ENCODE results near the gene BHLHE41. TPM values are rescaled to one million over a fixed set of nuclear protein-coding genes. Genes with fewer than 3 reads are reported as not detected.

BHLHE41 gene
- total and polyA plus RNA-seq, 9 of the 15 experiments (the other 6 are each of a cell fraction or from before 2014, with no cell fraction given): not detected

DNA sequence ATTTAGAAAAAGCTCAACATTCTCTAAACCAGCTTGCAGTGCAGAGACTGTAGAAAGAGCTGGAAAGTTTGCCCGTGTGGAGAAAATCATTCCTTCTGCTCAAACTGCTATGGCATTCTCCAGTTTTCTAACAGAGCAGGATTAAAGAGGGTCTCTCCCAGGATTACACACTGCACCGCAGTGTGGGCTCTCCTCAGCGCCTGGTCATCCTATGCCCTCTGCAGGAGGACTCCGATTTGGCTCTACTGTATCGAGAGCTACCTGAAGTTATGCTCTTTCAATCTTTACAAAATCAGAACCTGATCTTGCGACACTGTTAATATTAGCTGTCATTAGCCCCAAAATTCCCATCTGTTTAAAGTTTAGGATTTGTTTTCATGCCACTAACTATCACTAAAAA, 33.0 kb downstream of the BHLHE41 start:
- no peak for FAIRE-seq
- ATAC-seq: no peak
- no peaks in the 10 kb centered on the region for H3K9me1 ChIP-seq (ENCODE audit: control insufficient read depth, insufficient read depth, low read length)
- no peak overlapping the region for H2AFZ ChIP-seq (ENCODE audit: low read depth, low read length)
- no peaks in the 10 kb centered on the region for H4K20me1 ChIP-seq (replicated peaks; ENCODE audit: control insufficient read depth, insufficient read depth, low read length)
- TF ChIP-seq RAD21 (CRISPR knock-in tag; conservative IDR thresholded peaks at IDR 0.05 in 1 of 2, IDR thresholded peaks at IDR 0.05 in 1 of 2) (peak in 1 of 2 experiments; percentile 13; a peak in 1 of 4 replicates), GTF2A2 (tag; IDR thresholded peaks at IDR 0.05) (no peak)
- intact Hi-C loops (cut with micrococcal nuclease) (loop anchor here (10.0 kb wide), 2 partner anchors 433 to 613 kb away; no protein-coding TSS in a partner anchor), in situ Hi-C loops (cut with MboI) (no loop called here)
- H3K9ac ChIP-seq (ENCODE audit: insufficient read depth in 1 of 2, low read depth in 2 of 2, low read length in 2 of 2): no peak overlapping the region
- no peak overlapping the region for H3K4me3 ChIP-seq
- no peak overlapping the region for H3K4me2 ChIP-seq (ENCODE audit: insufficient read depth, low read length)
- under 1% methylated on average over 6 of the region's 6 CpGs for WGBS (ENCODE audit: insufficient coverage, low coverage, missing lambda C conversion rate)
- no peaks in the 10 kb centered on the region for H3K4me1 ChIP-seq (replicated peaks in 1 of 2; ENCODE audit: control insufficient read depth in 2 of 2, insufficient read depth in 2 of 2, low read length in 2 of 2)
- DNase-seq (ENCODE audit: extremely low read depth in 1 of 4, low spot score in 3 of 4): no peak
- H3K27me3 ChIP-seq (ENCODE audit: control insufficient read depth in 2 of 2, insufficient read depth in 2 of 2, low read length in 2 of 2): peaks cover 4 to 6% of the 10 kb centered on the region in 2 experiments; a peak in 3 of 5 replicates
- CTCF ChIA-PET (ENCODE audit: low intra/inter-chr PET ratio): no interaction called here
- H3K36me3 ChIP-seq (ENCODE audit: control insufficient read depth, insufficient read depth, low read length): no peaks in the 10 kb centered on the region
- BruUV-seq (replicated peaks): no TSS peak
- no peaks in the 10 kb centered on the region for H3K79me2 ChIP-seq (ENCODE audit: control insufficient read depth, insufficient read depth, low read length)
- no peak overlapping the region for H3K27ac ChIP-seq (ENCODE audit: extremely low read depth, low read depth, low read length)
- no peaks in the 10 kb centered on the region for H3K9me3 ChIP-seq (replicated peaks; ENCODE audit: control insufficient read depth, insufficient read depth, low read depth, low read length)
- POLR2A ChIA-PET: no interaction called here

DNA sequence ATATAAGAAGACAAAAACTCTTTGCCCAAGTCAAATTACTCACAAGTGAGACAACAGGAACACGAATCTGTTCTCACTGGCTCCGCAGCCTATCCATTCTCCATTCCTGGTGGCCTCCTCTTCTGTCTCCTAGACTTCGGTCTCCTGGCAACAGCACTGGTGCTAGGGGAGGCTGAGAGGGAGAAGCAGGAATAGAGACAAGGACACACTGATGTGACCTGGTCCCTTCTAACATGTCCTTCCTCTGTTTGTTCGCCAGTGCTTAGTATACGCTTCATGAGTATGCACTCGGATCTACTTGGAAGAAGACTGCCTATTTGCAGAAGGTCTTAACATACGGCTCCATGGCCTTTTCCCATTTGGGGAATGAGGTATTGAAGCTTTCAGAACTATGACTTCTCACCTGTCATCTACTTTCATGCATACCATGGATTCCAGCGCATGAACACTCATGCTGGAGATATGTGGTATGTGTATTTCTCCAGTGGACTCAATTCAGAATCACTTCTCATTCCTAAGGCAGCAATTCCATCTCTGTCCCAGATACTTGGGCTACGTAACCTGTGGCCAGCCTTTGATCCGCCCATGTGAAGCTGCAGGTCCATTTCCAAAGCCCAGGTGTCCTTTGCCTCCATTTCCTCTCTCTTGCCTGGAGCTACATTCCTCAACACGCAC, 33.9 kb downstream of the BHLHE41 start:
- Histone ChIP-seq H3K27me3 (ENCODE audit: control insufficient read depth in 2 of 2, insufficient read depth in 2 of 2, low read length in 2 of 2) (peaks cover 4 to 6% of the 10 kb centered on the region in 2 experiments; a peak in 3 of 5 replicates), H3K27ac (ENCODE audit: extremely low read depth, low read depth, low read length) (no peak overlapping the region), H3K9ac (ENCODE audit: insufficient read depth in 1 of 2, low read depth in 2 of 2, low read length in 2 of 2) (no peak overlapping the region), H3K9me1 (ENCODE audit: control insufficient read depth, insufficient read depth, low read length) (no peaks in the 10 kb centered on the region), H4K20me1 (replicated peaks; ENCODE audit: control insufficient read depth, insufficient read depth, low read length) (no peaks in the 10 kb centered on the region), H3K4me3 (no peak overlapping the region), H3K36me3 (ENCODE audit: control insufficient read depth, insufficient read depth, low read length) (no peaks in the 10 kb centered on the region), H3K4me2 (ENCODE audit: insufficient read depth, low read length) (no peak overlapping the region), H3K4me1 (replicated peaks in 1 of 2; ENCODE audit: control insufficient read depth in 2 of 2, insufficient read depth in 2 of 2, low read length in 2 of 2) (no peaks in the 10 kb centered on the region), H3K79me2 (ENCODE audit: control insufficient read depth, insufficient read depth, low read length) (no peaks in the 10 kb centered on the region), H3K9me3 (replicated peaks; ENCODE audit: control insufficient read depth, insufficient read depth, low read depth, low read length) (no peaks in the 10 kb centered on the region), H2AFZ (ENCODE audit: low read depth, low read length) (no peak overlapping the region)
- intact Hi-C loops (cut with micrococcal nuclease) (loop anchor here (10.0 kb wide), 2 partner anchors 434 to 614 kb away; no protein-coding TSS in a partner anchor), in situ Hi-C loops (cut with MboI) (no loop called here)
- FAIRE-seq (no peak), ATAC-seq (no peak), DNase-seq (ENCODE audit: extremely low read depth in 1 of 4, low spot score in 3 of 4) (no peak)
- WGBS (ENCODE audit: insufficient coverage, low coverage, missing lambda C conversion rate): 0% methylated on average over 11 of the region's 11 CpGs
- POLR2A ChIA-PET: no interaction called here
- CTCF ChIA-PET (ENCODE audit: low intra/inter-chr PET ratio): no interaction called here
- no TSS peak for BruUV-seq (replicated peaks)
- TF ChIP-seq KDM4B (IDR thresholded peaks at IDR 0.05; ENCODE audit: borderline replicate concordance in 2 of 2, low read depth in 1 of 2) (no peak), SIN3B (IDR thresholded peaks at IDR 0.05; ENCODE audit: low read depth) (no peak), ELF2 (CRISPR knock-in tag; IDR thresholded peaks at IDR 0.05) (no peak), ZNF174 (CRISPR knock-in tag; IDR thresholded peaks at IDR 0.05) (no peak), CBX3 (IDR thresholded peaks at IDR 0.05; ENCODE audit: borderline replicate concordance in 1 of 2, low read length in 2 of 2) (no peak), PHF20 (IDR thresholded peaks at IDR 0.05; ENCODE audit: partially characterized antibody) (no peak), ZNF324 (CRISPR knock-in tag; IDR thresholded peaks at IDR 0.05) (no peak), FOXK2 (conservative IDR thresholded peaks at IDR 0.05 in 1 of 2, IDR thresholded peaks at IDR 0.05 in 1 of 2; ENCODE audit: low read depth in 2 of 2) (no peak), ILF3 (IDR thresholded peaks at IDR 0.05; ENCODE audit: borderline replicate concordance) (no peak), MAX (CRISPR knock-in tag; IDR thresholded peaks at IDR 0.05) (no peak), MAFG (tag; conservative IDR thresholded peaks at IDR 0.05) (no peak), GABPA (tag; conservative IDR thresholded peaks at IDR 0.05; ENCODE audit: low read depth) (no peak)
- TF ChIP-seq, protein P1, sequence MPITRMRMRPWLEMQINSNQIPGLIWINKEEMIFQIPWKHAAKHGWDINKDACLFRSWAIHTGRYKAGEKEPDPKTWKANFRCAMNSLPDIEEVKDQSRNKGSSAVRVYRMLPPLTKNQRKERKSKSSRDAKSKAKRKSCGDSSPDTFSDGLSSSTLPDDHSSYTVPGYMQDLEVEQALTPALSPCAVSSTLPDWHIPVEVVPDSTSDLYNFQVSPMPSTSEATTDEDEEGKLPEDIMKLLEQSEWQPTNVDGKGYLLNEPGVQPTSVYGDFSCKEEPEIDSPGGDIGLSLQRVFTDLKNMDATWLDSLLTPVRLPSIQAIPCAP (CRISPR knock-in tag; IDR thresholded peaks at IDR 0.05; ENCODE audit: borderline replicate concordance): no peak

All from K562 (cell line).